ENCODE measurements around the gene TCEA2.
"Not testable (repeated sequence)": the region's sequence is repeated elsewhere in the genome, so short reads cannot be mapped to it uniquely, and the experiment has no call there.

Gene TCEA2

GRCh38 chr20:64080013-64080812 is 17.2 kb downstream of the TCEA2 start, which contains the start of gene OPRL1:
Gene OPRL1, plus strand, starts transcription at chr20:64080082. Its CDS starts 12,639 bp downstream, at chr20:64092721.
- no peak for DNase-seq

DNA sequence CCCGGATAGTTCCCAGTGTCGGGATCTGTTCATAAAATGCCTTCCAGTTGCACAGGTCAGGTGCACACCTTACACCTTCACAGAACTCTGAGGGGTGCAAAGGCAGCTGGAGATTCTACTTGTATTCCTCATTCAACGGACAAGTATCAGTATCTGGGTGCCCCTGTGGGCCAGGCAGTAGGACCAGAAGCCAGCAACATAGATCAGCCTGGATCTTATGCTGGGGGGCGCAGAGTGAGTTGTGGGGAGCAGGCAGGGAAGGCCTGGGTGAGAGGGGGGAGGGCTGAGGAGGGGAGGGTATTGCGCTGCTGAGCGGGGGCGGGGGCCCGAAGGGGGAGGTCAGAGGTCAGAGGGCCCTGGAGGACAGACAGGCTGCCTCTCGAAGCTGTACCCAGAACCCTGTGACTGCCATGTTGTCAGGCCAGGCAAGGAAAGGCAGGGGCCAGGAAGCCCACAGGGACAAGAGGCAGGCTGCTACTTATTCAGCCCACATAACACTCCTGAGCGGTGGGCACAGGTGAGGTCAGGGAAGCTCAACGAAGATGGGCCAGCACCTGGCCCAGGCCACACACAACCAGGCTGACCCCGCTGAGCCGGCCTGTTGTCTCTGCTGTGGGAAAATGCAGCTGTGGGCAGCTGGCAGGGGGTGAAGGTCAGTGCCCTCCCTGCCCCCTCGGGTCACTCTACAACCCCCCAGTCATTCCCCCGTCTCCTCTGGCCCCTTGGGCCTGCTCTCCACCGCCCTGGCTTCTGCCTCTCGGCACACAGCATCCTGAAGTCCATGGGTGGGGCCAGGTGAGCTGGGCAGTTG is 18.0 kb downstream of the TCEA2 start:
- no peak for DNase-seq

DNA sequence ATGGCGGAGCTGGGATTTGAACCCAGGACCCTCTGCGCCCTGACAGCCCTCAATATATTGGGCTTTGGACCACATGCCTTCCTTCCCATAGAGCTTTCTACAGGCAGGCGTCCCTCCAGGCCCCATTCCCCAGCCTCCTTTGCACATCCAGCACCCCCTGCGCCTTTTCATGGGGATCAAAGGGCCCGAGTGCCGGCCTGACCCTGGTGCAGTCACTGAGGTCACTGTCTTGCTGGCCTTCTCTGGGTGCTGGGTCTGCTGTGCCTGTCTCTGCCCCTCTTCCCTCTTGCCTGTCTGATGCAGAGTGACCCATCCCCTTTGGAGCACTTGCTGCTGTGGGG is 18.6 kb downstream of the TCEA2 start:
- DNase-seq, result no peak

GRCh38 chr20:64082126-64082731 is 19.2 kb downstream of the TCEA2 start:
- DNase-seq, result no peak

- no peak for DNase-seq
Measured at GRCh38 chr20:64082820-64083377, 19.9 kb downstream of the TCEA2 start.

- DNase-seq, result peak; percentile 72
Measured at GRCh38 chr20:64083378-64083803, 20.4 kb downstream of the TCEA2 start.

- no peak for DNase-seq
Measured at GRCh38 chr20:64083804-64084684, 21.0 kb downstream of the TCEA2 start, which contains the start of gene LKAAEAR1. Gene LKAAEAR1, minus strand, starts transcription at chr20:64084398. Its CDS starts 179 bp downstream, at chr20:64084219.

GRCh38 chr20:64084685-64085152 is 21.7 kb downstream of the TCEA2 start:
- no peak for DNase-seq

DNA sequence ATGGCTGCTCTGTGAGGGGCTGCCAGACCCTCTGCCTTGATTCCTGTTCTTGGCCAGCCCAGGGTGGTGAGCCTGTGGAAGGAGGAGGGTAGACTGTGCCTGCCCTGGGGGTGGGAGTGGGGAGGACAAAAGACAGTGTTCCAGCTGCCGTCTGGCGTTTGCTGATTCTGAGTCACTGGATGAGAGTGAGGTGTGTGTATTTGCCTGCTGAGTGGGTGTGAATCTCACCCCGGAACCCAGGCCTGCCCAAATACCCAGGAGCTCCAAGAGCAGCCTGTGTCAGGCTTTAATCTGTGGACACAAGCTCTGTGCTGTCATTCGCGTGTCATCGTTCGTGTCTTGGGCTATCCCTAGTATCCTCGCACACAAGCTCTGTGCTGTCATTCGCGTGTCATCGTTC is 23.8 kb downstream of the TCEA2 start:
- no peak for DNase-seq

GRCh38 chr20:64087226-64087825 is 24.3 kb downstream of the TCEA2 start:
- DNase-seq, result not testable (repeated sequence)

GRCh38 chr20:64088586-64088985 is 25.6 kb downstream of the TCEA2 start:
- not testable (repeated sequence) for DNase-seq

DNA sequence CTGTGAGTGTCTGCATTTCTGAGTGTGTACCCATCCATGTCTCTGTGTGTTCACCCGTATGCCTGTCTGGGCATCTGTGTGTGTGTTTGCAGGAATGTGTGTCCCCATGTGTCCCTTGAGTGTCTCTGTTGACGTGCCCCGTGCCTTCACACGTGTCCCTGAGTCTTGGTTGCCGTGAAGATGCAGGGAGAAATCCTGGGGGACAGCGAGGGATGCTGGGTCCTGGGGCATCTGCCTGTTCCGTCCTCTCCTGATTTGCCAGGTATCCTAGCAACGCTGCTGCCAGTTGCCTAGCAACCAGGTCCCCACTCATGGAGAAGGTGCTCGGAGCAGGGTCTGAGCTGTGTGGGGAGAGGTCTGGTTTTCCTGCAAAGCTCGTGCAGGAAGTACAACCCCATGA is 27.2 kb downstream of the TCEA2 start:
- no peak for DNase-seq

DNA sequence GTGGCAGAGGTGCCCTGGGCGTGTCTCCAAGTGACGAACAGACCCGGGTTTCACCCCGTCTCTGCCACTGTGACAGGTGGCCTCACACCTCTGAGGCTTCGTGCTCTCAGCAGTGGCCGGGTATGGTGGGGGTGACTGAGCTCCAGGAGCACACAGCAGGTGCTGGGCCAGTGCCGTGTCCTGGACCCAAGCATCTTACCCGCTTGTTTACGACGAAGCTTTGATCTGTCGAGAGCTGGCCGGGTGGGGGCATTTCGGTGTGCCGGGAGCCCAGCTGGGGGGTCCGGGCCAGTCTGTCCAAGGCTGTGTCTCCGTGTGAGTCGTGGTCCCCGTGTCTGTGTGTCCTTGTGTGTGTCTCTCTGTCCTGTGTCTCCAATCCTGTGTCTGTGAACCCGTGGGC is 28.3 kb downstream of the TCEA2 start:
- no peak for DNase-seq

DNA sequence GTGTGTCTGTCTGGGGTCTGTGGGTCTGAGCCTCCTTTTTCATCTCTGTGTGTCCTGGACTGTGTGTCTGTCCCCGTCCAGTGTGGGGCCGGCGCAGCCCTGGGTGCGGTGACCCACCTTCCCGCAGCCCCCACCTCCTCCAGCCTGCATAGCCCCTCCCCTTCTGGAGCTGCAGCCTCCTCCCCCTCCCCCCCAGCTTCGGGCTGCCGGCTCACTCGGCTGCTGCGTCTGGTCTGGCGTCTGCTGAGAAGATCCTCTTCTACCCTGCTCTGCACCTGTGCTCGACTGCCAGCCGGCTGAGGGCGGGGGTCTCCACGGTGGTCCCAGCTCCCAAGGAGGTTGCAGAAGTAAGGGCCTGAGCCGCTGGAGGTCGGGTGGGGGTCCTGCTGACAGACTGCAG is 28.8 kb downstream of the TCEA2 start:
- DNase-seq, result no peak

- no peak for DNase-seq
Measured at GRCh38 chr20:64092258-64093012, 29.4 kb downstream of the TCEA2 start.

DNA sequence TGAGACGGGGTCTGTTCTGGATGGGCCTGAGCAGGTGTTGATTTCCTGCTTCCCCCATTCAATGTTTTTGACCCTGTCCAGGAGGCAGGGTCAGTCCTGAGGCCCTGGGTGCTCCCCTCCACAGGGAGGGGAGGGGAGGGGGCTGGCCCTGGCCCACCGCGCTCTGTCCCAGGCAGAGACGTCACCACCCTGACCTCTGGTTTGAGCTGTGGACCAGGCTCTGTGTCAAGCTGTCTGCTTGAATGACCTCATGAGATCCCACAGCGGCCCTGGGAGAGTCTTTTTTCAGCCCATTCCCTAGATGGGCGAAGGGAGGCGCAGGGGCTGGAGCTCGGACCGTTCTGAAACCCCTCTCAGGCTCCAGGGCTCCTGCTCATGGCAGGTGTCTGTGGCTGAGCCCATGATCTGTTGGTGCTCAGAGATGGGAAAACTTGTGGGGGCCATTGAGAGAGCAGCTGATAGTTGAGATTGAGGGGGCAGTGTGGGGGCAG is 30.1 kb downstream of the TCEA2 start:
- no peak for DNase-seq

DNA sequence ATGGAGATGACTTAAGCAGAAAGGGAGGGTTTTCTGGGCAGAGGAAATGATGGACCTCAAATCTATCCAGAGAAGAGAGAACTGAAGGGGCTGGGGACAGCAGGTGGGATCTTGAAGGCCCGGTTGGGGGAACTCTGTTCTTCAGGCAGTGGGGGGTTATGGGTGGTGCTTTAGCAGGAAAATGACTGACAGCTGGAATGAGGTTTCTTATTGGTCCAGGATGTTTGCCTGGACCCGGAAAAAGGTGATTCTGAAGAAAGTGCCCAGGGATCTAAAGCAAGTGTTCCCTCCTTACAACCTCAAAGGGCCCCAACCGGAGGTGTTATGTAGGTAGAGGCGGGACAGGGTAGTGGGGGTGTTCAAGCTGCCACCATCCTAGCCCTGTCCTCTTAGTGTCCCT is 32.5 kb downstream of the TCEA2 start:
- DNase-seq, result no peak

DNA sequence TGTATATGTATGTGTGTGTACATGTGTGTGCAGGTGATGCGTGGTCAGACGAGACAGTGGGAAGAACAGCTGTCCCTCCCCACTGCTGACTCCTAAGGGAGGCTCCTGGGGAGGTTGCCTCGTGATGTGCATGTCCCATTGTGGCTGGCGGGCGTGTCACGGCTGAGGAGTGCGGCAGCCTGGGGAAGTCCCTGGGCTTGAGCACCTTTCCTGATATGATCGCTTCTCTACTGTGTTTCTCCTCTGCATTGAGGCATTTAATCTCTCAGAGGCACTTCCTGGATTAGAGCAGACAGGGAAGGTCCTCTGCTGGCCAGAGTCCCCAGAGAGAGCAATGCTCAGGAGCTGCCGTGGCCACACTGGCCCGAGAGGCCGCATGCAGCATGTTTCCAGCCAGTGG is 32.9 kb downstream of the TCEA2 start:
- no peak for DNase-seq

DNA sequence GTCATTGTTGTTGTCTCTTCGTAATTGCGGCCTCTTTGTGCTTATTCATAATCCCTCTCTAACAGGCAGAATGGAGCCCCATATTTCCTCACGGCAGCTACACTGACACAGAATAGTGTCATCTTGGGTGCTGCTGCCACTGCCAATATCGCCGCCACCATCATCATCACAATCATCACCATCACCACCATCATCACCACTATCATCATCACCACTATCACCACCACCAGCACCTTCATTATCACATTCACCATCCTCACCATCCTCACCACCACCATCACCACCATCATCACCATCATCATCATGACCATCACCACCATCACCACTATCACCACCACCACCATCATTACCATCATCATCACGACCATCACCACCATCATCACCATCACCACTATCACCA is 33.5 kb downstream of the TCEA2 start:
- no peak for DNase-seq

GRCh38 chr20:64098471-64099013 is 35.5 kb downstream of the TCEA2 start:
- DNase-seq, result no peak
